HG03342 (cell line): ENCODE data around the gene GPRC5B.

Experiments used
- ATAC-seq: cut with Tn5 transposase; IDR thresholded peaks from one replicate; pipeline ENCODE4 v1.9.1; 2021; ENCODE audit warnings: mild to moderate bottlenecking, moderate library complexity; ENCODE audit not compliant: unreplicated experiment

Gene GPRC5B

GRCh38 chr16:19822533-19822932, 62.1 kb downstream of the GPRC5B start:
- ATAC-seq, result no peak

DNA sequence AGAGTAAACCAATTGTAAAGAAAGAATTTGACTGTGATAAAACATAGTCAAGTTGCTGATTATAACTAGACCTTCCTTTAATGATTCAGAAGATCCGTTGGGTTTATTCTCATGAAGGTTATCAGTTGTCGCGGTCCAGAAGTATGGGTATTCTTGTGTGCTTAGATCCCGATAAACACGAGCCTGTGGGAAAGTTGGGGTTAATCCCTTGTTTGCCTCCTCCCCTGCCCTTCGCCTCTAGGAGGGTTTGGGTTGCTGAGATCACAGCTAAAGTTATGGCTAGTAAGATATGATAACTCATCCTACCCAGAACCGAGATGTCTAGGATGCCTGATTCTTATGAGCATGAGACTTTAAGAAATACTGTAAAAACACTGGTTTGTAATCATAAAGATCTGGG, 66.8 kb downstream of the GPRC5B start:
- no peak for ATAC-seq

GRCh38 chr16:19817122-19817521, 67.5 kb downstream of the GPRC5B start:
- ATAC-seq, result no peak

DNA sequence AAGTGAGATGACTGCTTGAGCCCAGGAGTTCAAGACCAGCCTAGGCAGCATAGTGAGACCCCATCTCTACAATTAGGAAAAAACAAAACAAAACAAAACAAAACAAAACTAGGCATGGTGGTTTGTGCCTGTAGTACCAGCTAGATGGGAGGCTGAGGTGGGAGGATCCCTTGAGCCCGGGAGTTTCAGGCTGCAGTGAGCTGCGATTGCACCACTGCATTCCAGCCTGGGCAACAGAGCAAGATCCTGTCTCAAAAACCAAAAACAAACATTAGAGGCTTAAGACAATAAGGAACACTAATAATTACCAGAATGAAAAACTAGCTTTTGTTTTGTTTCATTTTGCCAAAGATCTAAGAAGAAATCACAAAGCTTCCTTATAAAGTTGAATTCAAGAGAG, 69.2 kb downstream of the GPRC5B start:
- ATAC-seq, result no peak

DNA sequence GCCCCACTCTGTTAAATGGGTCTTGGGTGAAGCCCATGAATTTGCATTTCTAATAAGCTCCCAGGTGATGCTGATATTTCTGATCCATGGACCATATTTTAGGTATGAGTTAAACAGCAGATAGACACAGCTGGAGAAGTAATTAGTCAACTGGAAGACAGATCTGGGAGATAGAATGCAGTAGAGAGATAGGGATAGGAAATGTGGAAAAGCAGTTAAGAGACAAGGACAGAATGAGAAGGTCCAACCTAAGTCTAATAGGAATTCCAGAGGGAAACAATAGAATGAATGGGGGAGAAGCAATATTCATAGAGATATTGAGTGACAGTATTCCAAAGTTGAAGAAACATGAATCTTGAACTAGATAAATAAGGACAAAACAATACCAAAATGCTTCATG, 71.7 kb downstream of the GPRC5B start:
- ATAC-seq, result no peak

DNA sequence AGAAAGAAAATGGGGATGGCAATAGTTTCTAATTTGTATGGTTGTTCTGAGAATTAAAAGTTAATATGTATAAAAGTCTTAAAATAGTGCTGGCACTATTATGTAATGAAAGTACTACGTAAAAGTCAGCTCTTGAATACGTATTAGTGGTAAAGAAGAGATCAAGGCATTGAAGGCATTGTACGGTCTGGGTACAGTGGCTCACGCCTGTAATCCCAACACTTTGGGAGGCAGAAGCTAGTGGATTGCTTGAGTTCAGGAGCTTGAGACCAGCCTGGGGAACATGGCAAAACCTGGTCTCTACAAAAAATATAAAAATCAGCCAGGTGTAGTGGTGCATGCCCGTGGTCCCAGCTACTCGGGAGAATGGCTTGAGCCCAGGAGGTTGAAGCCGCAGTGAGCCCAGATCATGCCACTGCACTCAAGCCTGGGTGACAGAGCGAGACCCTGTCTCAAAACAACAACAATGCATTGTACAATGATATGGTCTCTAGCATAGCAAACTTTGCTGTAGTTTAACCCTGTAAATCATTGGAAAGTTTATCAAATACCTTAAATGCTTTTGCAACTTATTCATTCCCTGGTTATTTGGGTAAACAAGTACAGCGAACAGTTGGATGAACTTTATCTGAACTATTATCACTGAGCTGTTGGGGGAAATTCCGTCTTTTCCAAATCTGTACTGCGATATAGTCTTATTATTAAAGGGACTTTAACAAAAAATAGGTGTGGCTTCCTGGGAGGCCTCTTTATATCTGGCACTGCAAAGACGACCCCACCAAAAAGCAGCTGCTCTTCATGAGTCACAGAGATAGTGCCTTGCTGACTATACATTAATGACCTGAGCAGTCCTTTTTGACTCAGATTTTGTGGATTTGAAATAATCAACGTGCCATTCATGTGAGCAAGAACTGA, 73.6 kb downstream of the GPRC5B start:
- ATAC-seq, result no peak

- no peak for ATAC-seq
These were observed 75.0 kb downstream of the GPRC5B start for GRCh38 chr16:19809693-19810092.

- no peak for ATAC-seq
These were observed 75.5 kb downstream of the GPRC5B start for GRCh38 chr16:19809121-19809635.

DNA sequence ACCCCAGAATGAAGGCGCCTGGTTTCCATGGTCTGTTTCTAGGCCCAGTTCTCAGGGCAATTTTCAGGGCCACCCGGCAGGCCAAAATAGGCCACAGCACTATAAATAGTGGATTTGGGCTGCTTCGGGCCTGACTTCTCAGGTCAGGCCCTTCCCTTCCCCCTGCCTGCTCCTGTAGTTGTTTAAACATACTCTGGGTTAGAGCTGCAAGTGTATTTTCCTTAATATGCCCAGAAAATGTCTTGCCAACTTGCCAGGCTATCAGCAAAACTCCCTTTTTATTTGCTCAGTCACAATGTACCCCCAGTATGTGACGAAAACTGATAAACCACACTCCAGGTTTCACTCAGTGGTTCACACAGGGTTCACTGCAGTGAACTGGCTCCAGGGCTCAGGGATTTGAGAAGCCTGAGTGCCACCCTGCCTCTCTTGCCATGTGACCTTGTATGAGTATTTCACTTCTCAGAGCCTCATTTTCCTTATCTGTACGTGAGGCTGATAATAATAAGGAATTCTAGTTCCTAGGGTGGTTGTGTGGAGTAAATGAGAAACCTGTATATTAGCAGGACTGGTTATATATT, 76.5 kb downstream of the GPRC5B start:
- no peak for ATAC-seq
